ENCODE measurements around the gene USP32. TPM values are rescaled to one million over a fixed set of nuclear protein-coding genes. Genes with fewer than 3 reads are reported as not detected.

The USP32 gene
- total RNA-seq, 3 donors from 2014 or later (not counting 1 experiment from before 2014, with no cell fraction given): 41.3 to 68.5 (median 41.7) TPM

DNA sequence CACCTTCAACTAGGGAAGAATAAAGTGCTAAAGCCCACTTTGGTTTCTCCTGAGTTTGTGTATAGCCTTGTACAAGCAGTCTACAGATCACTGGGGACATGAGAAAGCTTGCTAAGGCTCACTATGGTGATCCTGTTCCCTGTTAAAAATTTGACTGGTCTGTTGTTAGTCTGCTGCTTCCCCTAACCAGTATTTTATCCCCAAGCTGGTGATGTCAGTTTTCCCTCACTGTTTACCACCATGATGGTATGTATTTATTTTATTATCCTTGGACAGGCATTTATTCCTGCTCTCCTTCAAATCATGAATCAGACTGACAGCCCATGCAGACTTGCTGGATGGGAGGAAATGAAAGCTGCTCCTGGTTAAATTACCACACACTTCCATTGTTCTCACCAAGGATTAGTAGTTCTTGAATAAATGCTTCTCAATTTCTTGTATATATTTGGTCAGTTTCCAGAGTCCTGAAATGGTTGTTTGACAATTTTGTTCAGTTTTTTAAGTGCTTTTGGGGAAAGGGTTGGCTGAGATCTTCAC, 142.6 kb downstream of the USP32 start:
- peak overlapping the region; percentile 30 to 83 for H3K27ac Mint-ChIP-seq
- peaks cover 12% of the 10 kb centered on the region for H3K36me3 ChIP-seq (ENCODE audit: control insufficient read depth, insufficient read depth, low read length)
- TF ChIP-seq CTCF (IDR thresholded peaks at IDR 0.05): no peak

DNA sequence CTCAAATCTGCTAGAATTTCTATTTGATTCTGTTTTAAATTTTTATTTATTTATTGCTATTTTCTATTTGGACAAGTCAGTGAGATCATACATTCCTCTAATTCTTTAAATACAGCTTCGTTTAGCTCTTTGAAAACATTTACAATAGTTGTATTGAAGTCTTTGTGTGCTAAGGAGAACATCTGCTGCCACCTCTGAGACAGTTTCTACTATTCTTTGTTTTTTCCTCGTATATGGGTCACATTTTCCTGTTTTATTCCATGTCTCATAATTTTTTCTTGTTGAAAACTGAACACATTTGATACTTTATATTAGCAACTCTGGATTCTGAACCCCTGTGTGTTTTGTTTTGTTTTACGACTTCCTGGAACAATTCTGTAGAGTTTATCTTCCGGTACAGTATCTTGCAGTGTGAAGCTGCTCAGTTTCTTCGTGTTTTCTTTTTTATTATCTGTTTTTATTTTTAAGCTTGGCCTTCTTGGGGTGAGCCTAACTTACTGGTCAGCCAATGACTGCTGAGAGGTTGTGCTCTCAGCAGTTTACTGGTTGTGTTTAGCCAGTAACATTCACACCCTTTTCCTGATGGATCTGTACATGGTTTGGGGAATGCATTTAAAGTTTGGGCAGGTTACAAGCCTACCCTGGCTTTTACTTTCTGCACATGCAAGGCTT, 143.2 kb downstream of the USP32 start:
- peaks cover 10 to 19% of the 10 kb centered on the region in 2 donors for H3K4me1 Mint-ChIP-seq
- H3K4me3 ChIP-seq (ENCODE audit: low read length): no peak overlapping the region
- no peak for TF ChIP-seq CTCF (IDR thresholded peaks at IDR 0.05)
- H3K4me1 ChIP-seq (ENCODE audit: control insufficient read depth, insufficient read depth, low read length): no peaks in the 10 kb centered on the region
- intact Hi-C loops (cut with micrococcal nuclease): no loop called here
- ATAC-seq (no peak), DNase-seq (no peak)
- no peak overlapping the region for H3K27ac ChIP-seq (ENCODE audit: low read length)
- peak overlapping the region; percentile 61 for H3K4me3 Mint-ChIP-seq
- WGBS (ENCODE audit: insufficient coverage): 86% methylated on average over 4 of the region's 5 CpGs
- peaks cover 9% of the 10 kb centered on the region for H3K36me3 ChIP-seq (ENCODE audit: control insufficient read depth, insufficient read depth, low read length)
- H3K27me3 Mint-ChIP-seq (ENCODE audit: low read depth in 2 of 2): no peaks in the 10 kb centered on the region
- H3K27me3 ChIP-seq (ENCODE audit: control insufficient read depth, insufficient read depth, low read length): no peaks in the 10 kb centered on the region
- H3K36me3 Mint-ChIP-seq: peaks cover 16% of the 10 kb centered on the region
- H3K9me3 ChIP-seq (ENCODE audit: control insufficient read depth, insufficient read depth, low read length): no peaks in the 10 kb centered on the region
- no peaks in the 10 kb centered on the region for H3K9me3 Mint-ChIP-seq
- peak overlapping the region; percentile 30 to 83 for H3K27ac Mint-ChIP-seq

More for the DNA sequence above, 142.6 kb downstream of the USP32 start:
- ATAC-seq (no peak), DNase-seq (no peak)
- H3K27me3 ChIP-seq (ENCODE audit: control insufficient read depth, insufficient read depth, low read length): no peaks in the 10 kb centered on the region
- Mint-ChIP-seq H3K27me3 (ENCODE audit: low read depth in 2 of 2) (no peaks in the 10 kb centered on the region), H3K9me3 (no peaks in the 10 kb centered on the region), H3K36me3 (peaks cover 16% of the 10 kb centered on the region), H3K4me1 (peaks cover 10 to 19% of the 10 kb centered on the region in 2 donors), H3K4me3 (peak overlapping the region; percentile 61)
- no peak overlapping the region for H3K4me3 ChIP-seq (ENCODE audit: low read length)
- intact Hi-C loops (cut with micrococcal nuclease): no loop called here
- H3K9me3 ChIP-seq (ENCODE audit: control insufficient read depth, insufficient read depth, low read length): no peaks in the 10 kb centered on the region
- H3K4me1 ChIP-seq (ENCODE audit: control insufficient read depth, insufficient read depth, low read length): no peaks in the 10 kb centered on the region
- no peak overlapping the region for H3K27ac ChIP-seq (ENCODE audit: low read length)

DNA sequence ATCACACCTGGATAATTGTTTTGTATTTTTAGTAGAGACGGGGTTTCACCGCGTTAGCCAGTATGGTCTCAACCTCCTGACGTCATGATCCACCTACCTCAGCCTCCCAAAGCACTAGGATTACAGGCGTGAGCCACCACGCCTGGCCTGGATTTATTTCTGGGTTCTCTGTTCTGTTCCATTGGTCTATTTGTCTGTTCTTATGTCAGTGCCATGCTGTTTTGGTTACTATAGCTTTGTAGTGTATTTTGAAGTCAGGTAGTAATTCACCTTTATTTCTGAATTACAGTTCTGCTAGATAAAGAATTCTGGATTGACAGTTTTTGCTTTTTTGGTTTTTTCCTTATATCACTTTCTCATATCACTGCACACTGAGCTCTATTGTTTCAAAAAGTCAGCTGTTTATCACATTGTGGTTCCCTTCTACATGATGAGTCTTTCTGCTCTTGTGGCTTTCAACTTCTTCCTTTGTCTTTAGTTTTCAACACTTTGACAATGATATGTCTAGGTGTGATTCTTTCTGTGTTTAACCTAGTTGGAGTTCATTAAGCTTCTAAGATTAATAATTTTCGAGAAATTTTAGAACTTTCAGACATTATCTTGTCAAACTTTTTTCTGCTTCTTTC, 144.0 kb downstream of the USP32 start:
- H3K27me3 ChIP-seq (ENCODE audit: control insufficient read depth, insufficient read depth, low read length): no peaks in the 10 kb centered on the region
- peaks cover 10 to 19% of the 10 kb centered on the region in 2 donors for H3K4me1 Mint-ChIP-seq
- no peak overlapping the region for H3K27ac ChIP-seq (ENCODE audit: low read length)
- H3K36me3 ChIP-seq (ENCODE audit: control insufficient read depth, insufficient read depth, low read length): peaks cover 9% of the 10 kb centered on the region
- no peaks in the 10 kb centered on the region for H3K27me3 Mint-ChIP-seq (ENCODE audit: low read depth in 2 of 2)
- H3K27ac Mint-ChIP-seq: peak overlapping the region in 1 of 2 donors; percentile 83
- H3K4me3 Mint-ChIP-seq: peak overlapping the region; percentile 14
- no peaks in the 10 kb centered on the region for H3K9me3 Mint-ChIP-seq
- 97% methylated on average over 6 of the region's 7 CpGs for WGBS (ENCODE audit: insufficient coverage)
- ATAC-seq: peak in 2 of 3 donors; percentile 24 to 75
- no peak for DNase-seq
- intact Hi-C loops (cut with micrococcal nuclease): no loop called here
- H3K4me3 ChIP-seq (ENCODE audit: low read length): no peak overlapping the region
- no peaks in the 10 kb centered on the region for H3K4me1 ChIP-seq (ENCODE audit: control insufficient read depth, insufficient read depth, low read length)
- no peaks in the 10 kb centered on the region for H3K9me3 ChIP-seq (ENCODE audit: control insufficient read depth, insufficient read depth, low read length)
- no peak for TF ChIP-seq CTCF (IDR thresholded peaks at IDR 0.05)
- H3K36me3 Mint-ChIP-seq: peaks cover 16% of the 10 kb centered on the region
